CD1c-positive myeloid dendritic cell (primary cell): ENCODE results near the gene CYP46A1.

Experiments
- DNase-seq: peaks from one replicate; pipeline ENCODE4 v3.0.0-alpha.2; 2016; ENCODE audit errors: extremely low spot score

The CYP46A1 gene

GRCh38 chr14:99744199-99744872, 60.2 kb downstream of the CYP46A1 start:
- no peak for DNase-seq

- no peak for DNase-seq
Observed at GRCh38 chr14:99744873-99745224, 60.8 kb downstream of the CYP46A1 start.

GRCh38 chr14:99745307-99745951, 61.3 kb downstream of the CYP46A1 start:
- no peak for DNase-seq

- no peak for DNase-seq
Observed at GRCh38 chr14:99747167-99747566, 63.1 kb downstream of the CYP46A1 start.

- DNase-seq = no peak
Observed at GRCh38 chr14:99747582-99748330, 63.7 kb downstream of the CYP46A1 start.

- DNase-seq = no peak
Observed at GRCh38 chr14:99748529-99748928, 64.4 kb downstream of the CYP46A1 start.

GRCh38 chr14:99749142-99749541, 65.0 kb downstream of the CYP46A1 start:
- no peak for DNase-seq

- no peak for DNase-seq
Observed at GRCh38 chr14:99749763-99750715, 65.9 kb downstream of the CYP46A1 start.

- DNase-seq = no peak
Observed at GRCh38 chr14:99750746-99751450, 66.8 kb downstream of the CYP46A1 start.

GRCh38 chr14:99751539-99752485, 67.7 kb downstream of the CYP46A1 start:
- no peak for DNase-seq

GRCh38 chr14:99752486-99753121, 68.5 kb downstream of the CYP46A1 start:
- no peak for DNase-seq

- DNase-seq = no peak
Observed at GRCh38 chr14:99753225-99754140, 69.4 kb downstream of the CYP46A1 start.

- DNase-seq = no peak
Observed at GRCh38 chr14:99754141-99755067, 70.3 kb downstream of the CYP46A1 start.

GRCh38 chr14:99755068-99755405, 70.9 kb downstream of the CYP46A1 start:
- DNase-seq = no peak

GRCh38 chr14:99755629-99756603, 71.8 kb downstream of the CYP46A1 start:
- no peak for DNase-seq

- DNase-seq = no peak
Observed at GRCh38 chr14:99756796-99757195, 72.7 kb downstream of the CYP46A1 start.
